ENCODE results near the gene CRACR2A.

The CRACR2A gene

DNA sequence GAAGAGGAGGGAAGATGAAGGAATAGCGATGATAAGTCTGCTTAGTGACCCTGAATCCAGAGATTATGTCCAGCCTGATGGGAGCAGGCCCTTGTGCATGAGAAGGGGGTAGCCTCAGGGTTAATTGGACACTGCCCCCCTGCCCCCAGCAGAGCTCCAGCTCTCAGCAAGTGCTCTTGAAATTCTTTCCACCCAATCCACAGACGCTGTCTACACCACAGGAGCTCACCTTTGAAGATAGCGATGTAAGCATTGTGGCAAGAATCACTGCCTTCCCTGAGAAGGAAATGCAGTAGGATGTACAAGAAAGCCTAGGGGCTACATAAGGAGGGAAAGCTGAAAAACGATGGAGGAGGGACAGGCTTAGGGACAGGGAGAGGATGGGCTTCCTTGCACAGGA lies 39.4 kb downstream of the CRACR2A start:
- DNase-seq (ENCODE audit: low spot score), result no peak
- TF ChIP-seq, protein P1, sequence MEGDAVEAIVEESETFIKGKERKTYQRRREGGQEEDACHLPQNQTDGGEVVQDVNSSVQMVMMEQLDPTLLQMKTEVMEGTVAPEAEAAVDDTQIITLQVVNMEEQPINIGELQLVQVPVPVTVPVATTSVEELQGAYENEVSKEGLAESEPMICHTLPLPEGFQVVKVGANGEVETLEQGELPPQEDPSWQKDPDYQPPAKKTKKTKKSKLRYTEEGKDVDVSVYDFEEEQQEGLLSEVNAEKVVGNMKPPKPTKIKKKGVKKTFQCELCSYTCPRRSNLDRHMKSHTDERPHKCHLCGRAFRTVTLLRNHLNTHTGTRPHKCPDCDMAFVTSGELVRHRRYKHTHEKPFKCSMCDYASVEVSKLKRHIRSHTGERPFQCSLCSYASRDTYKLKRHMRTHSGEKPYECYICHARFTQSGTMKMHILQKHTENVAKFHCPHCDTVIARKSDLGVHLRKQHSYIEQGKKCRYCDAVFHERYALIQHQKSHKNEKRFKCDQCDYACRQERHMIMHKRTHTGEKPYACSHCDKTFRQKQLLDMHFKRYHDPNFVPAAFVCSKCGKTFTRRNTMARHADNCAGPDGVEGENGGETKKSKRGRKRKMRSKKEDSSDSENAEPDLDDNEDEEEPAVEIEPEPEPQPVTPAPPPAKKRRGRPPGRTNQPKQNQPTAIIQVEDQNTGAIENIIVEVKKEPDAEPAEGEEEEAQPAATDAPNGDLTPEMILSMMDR (IDR thresholded peaks at IDR 0.05; ENCODE audit: extremely low read depth, missing control alignments), result no peak

GRCh38 chr12:3712209-3712992 lies 40.5 kb downstream of the CRACR2A start:
- TF ChIP-seq, protein P1 (IDR thresholded peaks at IDR 0.05; ENCODE audit: extremely low read depth, missing control alignments), result no peak
- DNase-seq (ENCODE audit: low spot score), result no peak

DNA sequence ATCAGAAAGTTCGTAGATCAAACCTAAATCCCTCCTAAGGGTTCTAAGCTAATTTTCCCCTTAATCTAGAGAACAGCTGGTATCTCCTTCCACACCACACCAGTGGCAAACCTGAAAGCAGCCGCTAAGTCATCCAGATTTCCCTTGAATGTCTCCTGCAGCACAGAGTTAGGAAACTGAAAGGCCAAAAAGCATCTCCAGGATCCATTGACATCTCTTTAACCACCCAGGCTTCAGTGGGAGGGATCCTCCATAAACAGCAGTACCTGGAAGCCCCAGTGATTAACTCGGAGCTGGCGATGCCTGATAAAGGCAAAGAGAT lies 47.6 kb downstream of the CRACR2A start:
- TF ChIP-seq, protein P1 (IDR thresholded peaks at IDR 0.05; ENCODE audit: extremely low read depth, missing control alignments), result no peak
- no peak for DNase-seq (ENCODE audit: low spot score)

DNA sequence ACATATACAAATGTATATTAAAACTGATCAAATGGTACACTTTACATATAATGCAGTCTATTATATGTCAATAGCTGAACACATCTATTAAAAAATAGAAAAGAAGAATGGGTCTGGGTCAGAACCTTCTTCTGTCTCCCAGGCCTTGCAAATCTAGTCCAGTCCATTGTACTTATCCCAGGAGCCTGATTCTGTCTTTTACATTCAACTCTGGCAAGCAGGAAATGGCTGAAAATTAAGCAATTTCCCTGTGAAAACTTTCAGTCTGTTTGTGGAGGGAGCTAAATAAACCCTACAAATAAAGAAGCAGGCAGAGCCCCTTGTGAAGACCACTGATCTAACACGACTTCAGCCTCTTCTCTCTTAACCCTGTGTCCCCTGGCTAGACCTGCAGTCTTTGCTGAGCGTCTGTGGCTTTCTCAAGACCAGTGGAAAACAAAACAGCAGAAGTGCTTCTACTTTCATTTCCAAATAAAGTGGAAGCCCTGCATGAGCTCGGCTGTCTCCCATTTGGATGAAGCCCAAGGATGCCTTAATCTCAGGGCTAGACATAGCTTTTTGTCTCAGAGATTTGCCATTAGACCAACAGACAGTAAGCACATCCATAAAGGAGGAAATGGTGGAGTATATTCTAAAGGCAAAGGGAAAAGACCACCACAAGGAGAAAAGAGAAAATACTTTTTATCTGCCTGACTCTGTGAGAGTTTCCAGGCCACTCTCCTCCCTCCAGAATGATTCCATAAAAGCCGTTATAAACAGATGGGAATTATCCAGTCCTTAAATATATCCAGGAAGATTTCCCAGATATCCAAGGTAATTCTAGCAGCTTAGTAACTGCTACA lies 48.2 kb downstream of the CRACR2A start:
- TF ChIP-seq, protein P1 (IDR thresholded peaks at IDR 0.05; ENCODE audit: extremely low read depth, missing control alignments), result no peak
- no peak for DNase-seq (ENCODE audit: low spot score)

DNA sequence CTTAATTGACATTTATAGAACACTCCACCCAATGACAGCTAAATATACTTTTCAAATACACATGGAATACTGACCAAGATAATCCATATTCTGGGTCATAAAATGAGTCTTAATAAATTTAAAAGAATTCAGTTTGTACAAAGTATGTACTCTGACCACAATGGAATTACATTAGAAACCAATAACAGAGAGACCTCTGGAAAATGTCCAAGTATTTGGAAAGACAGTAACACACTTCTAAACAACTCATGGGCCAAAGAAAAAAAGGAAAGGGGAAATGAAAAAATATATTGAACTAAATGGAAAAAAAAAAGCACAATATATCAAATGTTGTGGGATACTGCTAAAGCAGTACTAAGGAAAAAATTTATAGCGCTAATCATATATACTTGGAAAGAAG lies 52.0 kb downstream of the CRACR2A start:
- TF ChIP-seq, protein P1 (IDR thresholded peaks at IDR 0.05; ENCODE audit: extremely low read depth, missing control alignments), result no peak
- DNase-seq (ENCODE audit: low spot score), result no peak

DNA sequence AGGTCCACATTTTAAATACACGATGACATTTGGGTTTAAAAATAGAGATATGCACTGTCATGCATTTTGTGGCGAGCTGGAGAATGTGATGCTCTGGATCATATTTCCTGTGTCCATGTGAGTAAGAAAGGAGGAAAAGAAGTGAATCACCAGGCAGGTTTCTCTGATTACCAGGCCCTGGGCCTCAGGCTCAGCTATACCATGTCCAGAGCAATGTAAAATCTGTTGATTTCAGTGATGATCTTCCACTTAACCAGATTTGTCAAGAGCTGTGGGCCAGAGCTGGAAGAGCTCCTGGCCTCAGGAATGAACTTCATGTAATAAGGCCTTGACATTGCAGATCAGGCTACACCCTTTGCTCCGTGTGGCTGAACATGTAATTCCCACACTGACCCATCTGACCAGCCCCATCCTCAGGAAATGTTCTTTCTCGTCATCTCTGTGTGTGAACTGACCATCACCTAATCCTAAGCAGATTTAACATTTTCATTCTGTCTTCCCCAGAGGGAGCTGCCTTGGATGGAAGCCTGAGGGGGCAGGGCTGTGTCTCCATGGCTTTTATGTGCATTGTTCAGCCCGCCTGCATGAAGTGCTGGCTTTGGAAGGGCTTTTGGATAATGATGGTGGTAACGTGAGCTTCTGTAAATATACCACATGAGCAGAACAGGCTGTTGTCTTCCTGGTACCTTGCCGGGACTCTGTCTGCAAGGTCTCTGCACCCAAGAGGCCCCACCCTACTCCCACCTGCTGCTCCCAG lies 54.5 kb downstream of the CRACR2A start:
- DNase-seq (ENCODE audit: low spot score), result no peak
- TF ChIP-seq, protein P1 (IDR thresholded peaks at IDR 0.05; ENCODE audit: extremely low read depth, missing control alignments), result no peak

Data from GM20000 (cell line).